OCI-LY7 (cell line): ENCODE measurements around the gene SDC4. TPM values are rescaled to one million over a fixed set of nuclear protein-coding genes. Genes with fewer than 3 reads are reported as not detected.

Experiments used
- BruUV-seq: library from RNA; stranded (reverse); fragments of 400-500 nt; replicated peaks from 2 replicates; lab custom pipeline; 2021; lab: Mats Ljungman, UMichigan
- CTCF ChIA-PET: fragments of 300-600 bp; sonication (Branson Sonifier 250); formaldehyde crosslinking; loops from one replicate; lab custom pipeline; 2022; ENCODE audit warnings: antibody characterized with exemption; ENCODE audit not compliant: unreplicated experiment; lab: Charles Lee
- POLR2A ChIA-PET: fragments of 300-600 bp; sonication (Branson Sonifier 250); formaldehyde crosslinking; loops from one replicate; lab custom pipeline; 2022; ENCODE audit warnings: antibody characterized with exemption; lab: Charles Lee
- DNase-seq: peaks from one replicate; pipeline ENCODE4 v3.0.0-alpha.2; 2015; ENCODE audit warnings: low spot score
- H2AFZ ChIP-seq: fragments of 200-600 bp; sonication (generic), shearing (Covaris generic); 2 replicates; pipeline ENCODE4 v1.6.1; 2014; ENCODE audit warnings: mild to moderate bottlenecking, antibody characterized with exemption, low read length, moderate library complexity
- H3K27ac ChIP-seq: fragments of 200-600 bp; sonication (generic); 2 replicates; pipeline ENCODE4 v1.5.1; 2014; ENCODE audit warnings: mixed run types, low read depth, mild to moderate bottlenecking, moderate library complexity, low read length, inconsistent platforms; ENCODE audit not compliant: poor library complexity, severe bottlenecking
- H3K36me3 ChIP-seq: fragments of 200-600 bp; sonication (generic); 2 replicates; pipeline ENCODE4 v1.6.1; 2014; ENCODE audit warnings: mild to moderate bottlenecking, antibody characterized with exemption, low read length, moderate library complexity, mixed read lengths; ENCODE audit not compliant: insufficient read depth
- H3K4me1 ChIP-seq: fragments of 200-600 bp; sonication (generic); 2 replicates; pipeline ENCODE4 v1.5.1; 2014; ENCODE audit warnings: mild to moderate bottlenecking, low read length; ENCODE audit not compliant: insufficient read depth, poor library complexity, severe bottlenecking
- H3K4me2 ChIP-seq: fragments of 200-600 bp; sonication (generic); 2 replicates; pipeline ENCODE4 v1.6.1; 2014; ENCODE audit warnings: mild to moderate bottlenecking, low read length
- H3K4me3 ChIP-seq: fragments of 200-600 bp; sonication (generic); 2 replicates; pipeline ENCODE4 v1.5.1; 2014; ENCODE audit warnings: mild to moderate bottlenecking, low read depth, low read length; ENCODE audit not compliant: poor library complexity, severe bottlenecking
- H3K79me2 ChIP-seq: fragments of 200-600 bp; sonication (generic); 2 replicates; pipeline ENCODE4 v1.6.1; 2016; ENCODE audit warnings: low read depth, mild to moderate bottlenecking, low read length, moderate library complexity, mixed read lengths; ENCODE audit not compliant: insufficient read depth
- H3K9me2 ChIP-seq: fragments of 200-600 bp; sonication (generic); 2 replicates; pipeline ENCODE4 v1.6.1; 2016; ENCODE audit warnings: mild to moderate bottlenecking, low read length, mixed read lengths; ENCODE audit not compliant: insufficient read depth
- H3K9me3 ChIP-seq: fragments of 200-600 bp; sonication (generic); 2 replicates; pipeline ENCODE4 v1.6.1; 2014; ENCODE audit warnings: mild to moderate bottlenecking, mixed run types, low read length, mixed read lengths
- H4K20me1 ChIP-seq: fragments of 200-600 bp; sonication (generic); 2 replicates; pipeline ENCODE4 v1.6.1; 2014; ENCODE audit warnings: mild to moderate bottlenecking, antibody characterized with exemption, low read length, moderate library complexity, mixed read lengths; ENCODE audit not compliant: insufficient read depth
- EZH2phosphoT487 ChIP-seq: fragments of 200-600 bp; sonication (generic); IDR thresholded peaks from 2 replicates; pipeline ENCODE4 v1.6.1; 2018; ENCODE audit warnings: low read depth, borderline replicate concordance, mild to moderate bottlenecking, mixed run types, antibody characterized with exemption, low read length, moderate library complexity, mixed read lengths
- intact Hi-C: fragments of 100-400 bp; cut with micrococcal nuclease; formaldehyde crosslinking; loops from one replicate; pipeline ENCODE4 v1.10.0; 2022; ENCODE audit not compliant: unreplicated experiment
- total RNA-seq, 2 experiments: library from RNA; depleted of rRNA in 1 of 2; stranded (reverse); fragments of >200 nt in 1 of 2; shearing (Covaris generic) in 1 of 2; gene quantifications; 2 replicates each; pipeline ENCODE4 v1.2.3, GENCODE V29; 2014 to 2022
- TF ChIP-seq, protein P1 (sequence below): fragments of 200-600 bp; sonication (generic); conservative IDR thresholded peaks from 2 replicates; pipeline ENCODE4 v1.5.1; 2014; ENCODE audit warnings: mild to moderate bottlenecking, antibody characterized with exemption, low read length, moderate library complexity, mixed read lengths

Gene SDC4
- total RNA-seq, 2 experiments from 2014 or later: not detected

DNA sequence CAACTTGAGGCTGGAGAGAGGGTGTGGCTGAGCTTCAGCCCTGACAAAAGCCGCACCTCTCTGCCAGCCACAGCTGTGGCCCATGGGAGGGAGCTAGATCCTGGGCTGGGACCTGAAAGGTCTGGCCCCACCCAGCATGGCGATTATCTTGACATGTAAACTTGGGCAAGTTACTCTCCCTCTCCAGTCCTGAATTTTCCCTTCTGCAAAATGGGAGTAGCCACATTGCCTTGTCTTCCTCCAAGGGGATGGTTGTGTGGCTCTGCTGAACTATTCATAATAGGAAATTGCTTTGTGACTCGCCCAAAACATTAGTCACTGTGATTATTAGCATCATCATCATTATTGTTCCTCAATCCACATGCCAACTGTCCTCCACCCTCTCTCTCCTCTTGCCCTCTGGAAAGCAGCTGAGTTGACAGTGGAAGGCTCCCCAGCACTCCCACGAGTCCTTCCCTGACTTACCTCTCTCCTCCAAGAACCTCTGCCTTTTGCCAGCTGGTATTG is 64.6 kb downstream of the SDC4 start:
- Histone ChIP-seq H2AFZ (no peak overlapping the region), H3K79me2 (no peaks in the 10 kb centered on the region), H3K4me2 (no peak overlapping the region), H3K27ac (no peak overlapping the region), H3K4me1 (no peaks in the 10 kb centered on the region), H4K20me1 (no peaks in the 10 kb centered on the region), H3K9me3 (no peaks in the 10 kb centered on the region), H3K36me3 (no peaks in the 10 kb centered on the region), H3K4me3 (no peak overlapping the region), H3K9me2 (no peaks in the 10 kb centered on the region)
- TF ChIP-seq, protein P1, sequence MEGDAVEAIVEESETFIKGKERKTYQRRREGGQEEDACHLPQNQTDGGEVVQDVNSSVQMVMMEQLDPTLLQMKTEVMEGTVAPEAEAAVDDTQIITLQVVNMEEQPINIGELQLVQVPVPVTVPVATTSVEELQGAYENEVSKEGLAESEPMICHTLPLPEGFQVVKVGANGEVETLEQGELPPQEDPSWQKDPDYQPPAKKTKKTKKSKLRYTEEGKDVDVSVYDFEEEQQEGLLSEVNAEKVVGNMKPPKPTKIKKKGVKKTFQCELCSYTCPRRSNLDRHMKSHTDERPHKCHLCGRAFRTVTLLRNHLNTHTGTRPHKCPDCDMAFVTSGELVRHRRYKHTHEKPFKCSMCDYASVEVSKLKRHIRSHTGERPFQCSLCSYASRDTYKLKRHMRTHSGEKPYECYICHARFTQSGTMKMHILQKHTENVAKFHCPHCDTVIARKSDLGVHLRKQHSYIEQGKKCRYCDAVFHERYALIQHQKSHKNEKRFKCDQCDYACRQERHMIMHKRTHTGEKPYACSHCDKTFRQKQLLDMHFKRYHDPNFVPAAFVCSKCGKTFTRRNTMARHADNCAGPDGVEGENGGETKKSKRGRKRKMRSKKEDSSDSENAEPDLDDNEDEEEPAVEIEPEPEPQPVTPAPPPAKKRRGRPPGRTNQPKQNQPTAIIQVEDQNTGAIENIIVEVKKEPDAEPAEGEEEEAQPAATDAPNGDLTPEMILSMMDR: no peak
- no peak for TF ChIP-seq EZH2phosphoT487
- DNase-seq: no peak
- intact Hi-C loops: no loop called here
- ChIA-PET POLR2A (interaction anchor here (0.7 kb wide), 1 partner anchor 140 kb away, joined by 3 read pairs; no protein-coding TSS in a partner anchor), CTCF (no interaction called here)
- no TSS peak for BruUV-seq

DNA sequence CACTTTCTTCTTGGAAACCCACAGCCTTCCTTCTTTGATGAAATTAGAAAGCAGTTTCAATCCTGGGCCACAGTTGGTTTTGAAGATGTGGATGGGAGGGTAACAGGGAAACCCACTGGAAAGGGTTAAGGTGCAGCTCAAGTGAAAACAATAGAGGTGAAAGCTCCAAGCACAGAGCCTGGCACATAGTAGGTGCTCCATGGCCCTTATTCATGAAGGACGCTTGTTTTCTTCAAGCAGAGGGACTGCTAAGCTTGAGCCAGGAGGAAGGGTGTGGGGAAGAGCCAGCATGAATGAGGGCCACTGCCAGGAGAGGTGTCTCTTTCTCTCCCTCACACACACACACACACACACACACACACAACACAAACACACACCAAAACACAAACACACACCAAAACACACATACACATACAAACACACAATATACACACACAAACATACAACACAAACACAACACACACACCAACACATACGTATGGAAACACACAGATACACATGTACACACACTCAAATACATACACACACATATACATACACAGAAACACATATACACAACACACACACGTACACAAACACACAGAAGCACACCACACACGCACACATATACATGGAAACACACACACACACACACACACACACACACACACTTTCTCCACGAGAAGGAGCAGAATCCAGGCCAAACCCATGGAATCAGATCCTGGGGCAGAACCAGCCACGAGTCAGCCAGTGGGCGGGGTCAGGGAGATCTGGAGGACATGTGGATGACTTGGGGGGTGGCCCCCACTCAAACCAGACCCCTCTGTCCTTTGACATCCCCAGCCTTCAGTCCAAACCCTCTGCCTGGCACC is 65.3 kb downstream of the SDC4 start:
- BruUV-seq: no TSS peak
- POLR2A ChIA-PET: no interaction called here
- Histone ChIP-seq H3K4me3 (no peak overlapping the region), H3K36me3 (no peaks in the 10 kb centered on the region), H2AFZ (no peak overlapping the region), H3K27ac (no peak overlapping the region), H3K9me2 (no peaks in the 10 kb centered on the region), H3K79me2 (no peaks in the 10 kb centered on the region), H4K20me1 (no peaks in the 10 kb centered on the region), H3K4me1 (no peaks in the 10 kb centered on the region), H3K4me2 (no peak overlapping the region), H3K9me3 (no peaks in the 10 kb centered on the region)
- CTCF ChIA-PET: interaction anchor here (0.6 kb wide), 1 partner anchor 69 kb away, joined by 3 read pairs; no protein-coding TSS in a partner anchor
- DNase-seq: no peak
- intact Hi-C loops: no loop called here
- TF ChIP-seq EZH2phosphoT487: no peak
- TF ChIP-seq, protein P1: no peak

DNA sequence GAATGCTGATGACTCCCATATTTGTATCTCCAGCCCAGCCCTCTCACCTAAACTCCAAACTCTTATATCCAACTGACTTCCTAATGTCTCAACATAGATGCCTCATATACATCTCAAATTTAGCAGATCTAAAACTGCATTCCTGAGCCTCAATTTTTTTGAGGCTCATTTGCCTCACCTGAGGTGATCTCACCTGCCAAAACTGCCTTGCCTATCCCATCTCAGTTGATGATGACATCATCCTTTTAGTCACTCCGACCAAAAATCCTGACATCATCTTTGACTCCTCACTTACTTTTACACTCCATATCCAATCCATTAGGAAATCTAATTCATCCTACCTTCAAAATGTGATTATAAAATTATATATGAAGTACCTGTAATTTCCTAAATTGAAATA is 68.2 kb downstream of the SDC4 start:
- POLR2A ChIA-PET: interaction anchor here (0.6 to 0.7 kb wide), 2 partner anchors 354 to 441 kb away, joined by 3 to 4 read pairs; no protein-coding TSS in a partner anchor
- CTCF ChIA-PET: no interaction called here
- no peak overlapping the region for H3K4me2 ChIP-seq
- H4K20me1 ChIP-seq: no peaks in the 10 kb centered on the region
- H3K79me2 ChIP-seq: no peaks in the 10 kb centered on the region
- H2AFZ ChIP-seq: no peak overlapping the region
- no peak overlapping the region for H3K27ac ChIP-seq
- H3K36me3 ChIP-seq: no peaks in the 10 kb centered on the region
- no peaks in the 10 kb centered on the region for H3K9me2 ChIP-seq
- H3K4me3 ChIP-seq: no peak overlapping the region
- no peak for TF ChIP-seq EZH2phosphoT487
- TF ChIP-seq, protein P1: no peak
- H3K9me3 ChIP-seq: no peaks in the 10 kb centered on the region
- DNase-seq: no peak
- H3K4me1 ChIP-seq: no peaks in the 10 kb centered on the region
- BruUV-seq: no TSS peak
- intact Hi-C loops: no loop called here
